ENCODE data around the gene NHS. TPM values are rescaled to one million over a fixed set of nuclear protein-coding genes. Genes with fewer than 3 reads are reported as not detected.

NHS gene
- total RNA-seq (2022; extraction: Qiagen RNA extraction): 1.8 to 2.6 TPM (median 2.1 TPM) in 5 replicates

DNA sequence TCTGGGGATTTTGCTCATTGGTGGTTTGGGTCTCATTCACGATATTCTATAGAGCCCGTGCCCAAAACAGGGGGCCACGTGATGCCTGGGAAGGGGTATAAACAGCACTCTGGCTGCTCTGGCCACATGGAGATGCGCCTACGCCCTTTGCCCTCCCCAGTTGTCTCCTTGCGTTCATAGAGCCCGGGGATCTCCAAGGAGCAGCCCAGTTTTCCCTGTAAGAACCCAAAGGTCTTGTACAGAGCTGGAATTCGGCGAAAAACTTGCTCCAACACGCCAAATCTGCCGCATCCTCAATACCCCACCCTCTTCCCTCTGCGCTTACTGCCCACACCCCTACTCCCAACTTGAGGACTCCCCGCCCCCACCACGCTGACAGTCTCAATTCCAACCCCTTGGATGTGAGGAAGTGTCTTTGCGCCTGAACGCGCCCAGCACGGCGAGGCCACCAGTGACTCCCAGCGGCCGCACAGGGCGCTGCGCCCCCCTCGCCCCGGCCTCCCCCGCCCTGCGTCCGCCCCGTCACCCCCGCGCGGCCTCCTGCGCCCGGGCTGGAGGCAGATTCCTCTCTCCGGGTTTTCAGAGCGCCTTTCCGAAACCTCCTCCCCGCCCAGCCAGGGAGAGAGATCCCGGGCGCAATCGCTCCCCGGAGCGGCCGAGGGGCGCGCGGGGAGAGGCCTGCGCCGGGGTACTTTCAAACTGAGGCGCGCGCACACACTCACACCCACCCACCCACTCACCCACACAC, at the start of gene NHS:
Gene NHS (plus strand): TSS at position 582 of the 748 bp plus-strand sequence. CDS start 558 bp downstream, outside the sequence.

DNA sequence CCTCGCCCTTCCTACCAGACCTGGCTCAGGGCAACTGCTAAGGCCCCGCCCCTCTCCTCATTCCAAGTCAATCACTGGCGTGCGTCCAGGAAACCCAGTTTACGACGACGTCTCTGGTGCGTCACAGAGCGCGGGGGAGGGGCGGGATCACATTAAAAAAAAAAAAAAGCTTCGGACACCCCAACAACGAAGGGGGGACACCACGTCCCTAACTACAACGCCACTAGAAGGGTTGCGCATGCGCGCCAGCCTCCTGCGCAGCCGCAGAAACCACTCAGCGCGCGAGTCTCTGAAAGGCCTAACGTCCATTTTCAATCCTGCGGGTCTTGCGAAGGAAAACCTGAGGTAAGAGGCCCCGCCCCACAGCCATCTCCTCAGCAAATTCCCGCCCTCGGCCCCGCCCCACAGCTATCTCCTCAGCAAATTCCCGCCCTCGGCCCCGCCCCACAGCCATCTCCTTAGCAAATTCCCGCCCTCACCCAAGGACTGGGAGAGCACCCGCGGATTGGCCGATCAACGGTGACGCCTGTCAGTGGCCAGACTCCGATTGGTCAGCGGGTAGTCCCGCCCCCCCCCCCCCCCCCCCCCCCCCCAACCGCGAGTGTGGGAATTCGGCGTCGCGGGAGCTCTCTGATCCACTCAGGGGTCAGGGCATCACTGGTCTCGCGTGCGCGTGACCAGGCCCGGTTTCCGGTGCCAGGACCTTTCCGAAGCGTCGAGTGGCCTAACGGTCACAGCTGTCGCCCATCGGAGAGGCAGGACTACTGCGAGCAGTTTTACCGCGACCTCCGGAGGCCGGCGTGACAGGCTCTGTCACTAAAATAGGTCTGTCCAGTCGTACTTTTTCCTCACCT, 362.1 kb downstream of the NHS start, which contains the start of gene SCML1:
Gene SCML1 (plus strand): TSS at position 638 of the 854 bp plus-strand sequence. CDS start 6,694 bp downstream, outside the sequence.

